NCI-H82 (cell line): ENCODE measurements around the gene NAV3.

Experiments
- DNase-seq: peaks from one replicate; lab custom pipeline; 2025; lab: John Stamatoyannopoulos, UW

The NAV3 gene

GRCh38 chr12:78261901-78262300 lies 431.2 kb downstream of the NAV3 start:
- DNase-seq, result no peak
